Midbrain (tissue), 1 donor: ENCODE data around the gene ENKD1.
"Not testable (repeated sequence)": the region's sequence is repeated elsewhere in the genome, so short reads cannot be mapped to it uniquely, and the experiment has no call there.

Experiments
- DNase-seq: peaks from one replicate; lab custom pipeline; 2025; lab: John Stamatoyannopoulos, UW

Gene ENKD1

GRCh38 chr16:67666559-67667452, at the start of gene ENKD1, which contains the start of gene C16orf86:
ENKD1 (minus strand) TSS chr16:67666750; CDS start chr16:67666442, 308 bp downstream.
C16orf86 (plus strand) TSS chr16:67666814; CDS start chr16:67666971, 157 bp downstream.
- peak; percentile 80 for DNase-seq

GRCh38 chr16:67716097-67716496, 49.5 kb upstream of the ENKD1 start:
- DNase-seq = no peak

- no peak for DNase-seq
These were observed 48.0 kb upstream of the ENKD1 start for GRCh38 chr16:67714522-67714921.

GRCh38 chr16:67713647-67714273, 47.2 kb upstream of the ENKD1 start:
- DNase-seq = no peak

- DNase-seq = no peak
These were observed 44.1 kb upstream of the ENKD1 start for GRCh38 chr16:67710607-67711006.

GRCh38 chr16:67709050-67709449, 42.5 kb upstream of the ENKD1 start:
- no peak for DNase-seq

- no peak for DNase-seq
These were observed 41.8 kb upstream of the ENKD1 start for GRCh38 chr16:67708368-67708771.

GRCh38 chr16:67707790-67708189, 41.2 kb upstream of the ENKD1 start:
- DNase-seq = no peak

GRCh38 chr16:67707210-67707609, 40.7 kb upstream of the ENKD1 start:
- no peak for DNase-seq

- no peak for DNase-seq
These were observed 37.6 kb upstream of the ENKD1 start for GRCh38 chr16:67704110-67704509.

GRCh38 chr16:67703626-67704025, 37.1 kb upstream of the ENKD1 start:
- no peak for DNase-seq

- no peak for DNase-seq
These were observed 35.6 kb upstream of the ENKD1 start for GRCh38 chr16:67702130-67702529.

GRCh38 chr16:67701420-67701819, 34.9 kb upstream of the ENKD1 start:
- no peak for DNase-seq

GRCh38 chr16:67699265-67699664, 32.7 kb upstream of the ENKD1 start:
- no peak for DNase-seq

- no peak for DNase-seq
These were observed 31.1 kb upstream of the ENKD1 start for GRCh38 chr16:67697422-67698185.

- no peak for DNase-seq
These were observed 28.1 kb upstream of the ENKD1 start for GRCh38 chr16:67694611-67695010.

- DNase-seq = not testable (repeated sequence)
These were observed 27.2 kb upstream of the ENKD1 start for GRCh38 chr16:67693517-67694285.

- no peak for DNase-seq
These were observed 19.0 kb upstream of the ENKD1 start for GRCh38 chr16:67685388-67686112.

GRCh38 chr16:67683767-67684166, 17.2 kb upstream of the ENKD1 start:
- no peak for DNase-seq

- no peak for DNase-seq
These were observed 13.7 kb upstream of the ENKD1 start for GRCh38 chr16:67679935-67680897.
